Measurements from ENCODE around the gene OOSP2. TPM values are rescaled to one million over a fixed set of nuclear protein-coding genes. Genes with fewer than 3 reads are reported as not detected.
"Not testable (repeated sequence)": the region's sequence is repeated elsewhere in the genome, so short reads cannot be mapped to it uniquely, and the experiment has no call there.

The OOSP2 gene
- total RNA-seq, 4 donors from 2014 or later, result not detected

DNA sequence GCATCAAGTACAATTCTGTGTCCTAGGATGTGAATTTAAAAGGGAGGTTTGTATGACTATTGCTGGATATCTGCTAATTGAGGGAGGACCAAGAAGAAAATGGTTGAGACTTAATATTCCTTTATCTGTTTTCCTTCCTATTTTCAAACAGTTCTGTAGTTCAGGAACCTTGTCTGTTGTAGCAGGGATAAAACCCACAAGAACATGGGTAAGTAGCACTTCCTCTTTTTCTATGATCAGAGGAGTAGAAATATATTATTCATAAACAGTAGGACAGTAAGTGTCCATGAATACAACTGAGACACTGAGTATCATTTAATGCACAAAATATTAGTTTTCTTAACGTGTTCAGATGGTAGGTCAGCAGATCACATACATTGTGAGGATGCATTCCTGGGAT, 23.9 kb downstream of the OOSP2 start:
- intact Hi-C loops (cut with DNase I), result no loop called here
- DNase-seq (ENCODE audit: extremely low spot score), result no peak
- no peak overlapping the region for H3K4me3 ChIP-seq
- no peak overlapping the region for H3K27ac ChIP-seq (replicated peaks in 1 of 4)
- 29% methylated on average over 1 of the region's 1 CpG for WGBS
- H3K36me3 ChIP-seq, result no peaks in the 10 kb centered on the region
- no peaks in the 10 kb centered on the region for H3K4me1 ChIP-seq
- no peaks in the 10 kb centered on the region for H3K9me3 ChIP-seq
- H3K27me3 ChIP-seq, result no peaks in the 10 kb centered on the region
- TF ChIP-seq POLR2A (IDR thresholded peaks at IDR 0.05; ENCODE audit: low read depth) (no peak), POLR2AphosphoS5 (IDR thresholded peaks at IDR 0.05) (no peak), EP300 (IDR thresholded peaks at IDR 0.05) (no peak)
- TF ChIP-seq, protein P1, sequence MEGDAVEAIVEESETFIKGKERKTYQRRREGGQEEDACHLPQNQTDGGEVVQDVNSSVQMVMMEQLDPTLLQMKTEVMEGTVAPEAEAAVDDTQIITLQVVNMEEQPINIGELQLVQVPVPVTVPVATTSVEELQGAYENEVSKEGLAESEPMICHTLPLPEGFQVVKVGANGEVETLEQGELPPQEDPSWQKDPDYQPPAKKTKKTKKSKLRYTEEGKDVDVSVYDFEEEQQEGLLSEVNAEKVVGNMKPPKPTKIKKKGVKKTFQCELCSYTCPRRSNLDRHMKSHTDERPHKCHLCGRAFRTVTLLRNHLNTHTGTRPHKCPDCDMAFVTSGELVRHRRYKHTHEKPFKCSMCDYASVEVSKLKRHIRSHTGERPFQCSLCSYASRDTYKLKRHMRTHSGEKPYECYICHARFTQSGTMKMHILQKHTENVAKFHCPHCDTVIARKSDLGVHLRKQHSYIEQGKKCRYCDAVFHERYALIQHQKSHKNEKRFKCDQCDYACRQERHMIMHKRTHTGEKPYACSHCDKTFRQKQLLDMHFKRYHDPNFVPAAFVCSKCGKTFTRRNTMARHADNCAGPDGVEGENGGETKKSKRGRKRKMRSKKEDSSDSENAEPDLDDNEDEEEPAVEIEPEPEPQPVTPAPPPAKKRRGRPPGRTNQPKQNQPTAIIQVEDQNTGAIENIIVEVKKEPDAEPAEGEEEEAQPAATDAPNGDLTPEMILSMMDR (IDR thresholded peaks at IDR 0.05), result no peak

DNA sequence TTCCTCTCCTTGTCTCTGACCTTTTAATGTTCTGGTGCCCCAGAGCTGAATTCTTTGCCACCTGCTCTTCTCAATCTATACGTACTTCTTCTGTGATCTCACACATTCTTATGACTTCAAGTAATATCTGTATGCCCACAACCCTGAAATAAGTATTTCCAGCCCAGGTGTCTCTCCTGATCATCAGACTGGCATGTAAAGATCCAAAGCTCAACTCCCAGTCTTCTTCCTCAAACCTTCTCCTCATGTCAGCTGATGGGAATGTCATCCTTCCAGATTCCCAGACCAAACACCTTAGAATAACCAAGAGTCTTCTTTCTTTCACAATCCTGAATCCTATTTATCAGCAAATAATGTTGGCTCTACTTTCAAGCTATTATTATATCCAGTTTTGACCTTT, 25.6 kb downstream of the OOSP2 start:
- no peaks in the 10 kb centered on the region for H3K9me3 ChIP-seq
- H3K4me1 ChIP-seq, result no peaks in the 10 kb centered on the region
- 77% methylated on average over 1 of the region's 1 CpG for WGBS
- intact Hi-C loops (cut with DNase I), result no loop called here
- H3K27me3 ChIP-seq, result no peaks in the 10 kb centered on the region
- TF ChIP-seq POLR2AphosphoS5 (IDR thresholded peaks at IDR 0.05), result no peak
- H3K36me3 ChIP-seq, result no peaks in the 10 kb centered on the region
- DNase-seq (ENCODE audit: extremely low spot score), result no peak
- H3K27ac ChIP-seq (replicated peaks in 1 of 4), result no peak overlapping the region
- no peak overlapping the region for H3K4me3 ChIP-seq

DNA sequence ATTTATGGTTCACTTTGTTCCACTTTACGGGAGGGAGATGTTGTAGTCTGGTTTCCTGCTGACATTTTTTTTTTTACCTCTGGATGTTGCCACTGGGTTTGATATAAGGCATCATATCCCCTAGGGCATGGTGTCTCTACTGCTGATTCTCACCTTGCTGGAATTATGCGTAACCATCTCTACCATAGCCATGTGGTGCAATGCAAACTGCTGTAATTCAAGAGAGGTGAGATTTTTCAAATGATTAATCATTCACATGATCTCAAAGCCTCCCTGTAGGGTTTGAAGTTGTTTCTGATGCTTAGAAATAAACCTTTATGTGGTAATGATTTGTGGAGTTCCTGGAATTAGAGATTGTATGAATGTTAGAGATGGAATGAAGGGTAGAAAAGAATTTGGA, 29.2 kb downstream of the OOSP2 start:
- Histone ChIP-seq H3K27ac (replicated peaks in 1 of 4) (no peak overlapping the region), H3K9me3 (no peaks in the 10 kb centered on the region), H3K36me3 (no peaks in the 10 kb centered on the region), H3K4me1 (no peaks in the 10 kb centered on the region), H3K27me3 (no peaks in the 10 kb centered on the region), H3K4me3 (no peak overlapping the region)
- no peak for DNase-seq (ENCODE audit: extremely low spot score)
- TF ChIP-seq EP300 (IDR thresholded peaks at IDR 0.05) (no peak), POLR2AphosphoS5 (IDR thresholded peaks at IDR 0.05) (no peak), POLR2A (IDR thresholded peaks at IDR 0.05; ENCODE audit: low read depth) (no peak)
- TF ChIP-seq, protein P1 (IDR thresholded peaks at IDR 0.05), result no peak
- 79% methylated on average over 2 of the region's 2 CpGs for WGBS
- intact Hi-C loops (cut with DNase I), result no loop called here

DNA sequence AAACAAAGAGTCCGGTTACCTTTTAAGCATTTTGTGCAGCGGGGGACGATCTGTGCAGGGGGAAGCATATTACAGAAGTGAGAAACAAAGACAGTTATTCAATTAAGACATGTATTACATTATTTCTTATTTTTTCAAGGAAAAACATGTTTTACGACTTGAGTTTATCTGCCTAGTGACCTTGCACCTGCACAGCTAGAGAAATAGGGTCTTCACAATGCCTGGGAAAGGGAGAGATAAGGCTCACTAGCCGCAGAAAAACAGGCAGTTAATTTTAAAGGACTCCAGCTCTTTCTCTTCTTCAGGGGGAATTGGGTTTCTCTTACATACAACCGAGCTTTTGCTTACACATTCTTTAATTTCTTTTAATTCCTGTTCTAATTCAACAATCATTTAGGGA, 31.4 kb downstream of the OOSP2 start:
- H3K9me3 ChIP-seq; intact Hi-C loops (cut with DNase I); H3K36me3 ChIP-seq; H3K27me3 ChIP-seq; H3K27ac ChIP-seq (replicated peaks in 1 of 4); H3K4me1 ChIP-seq; DNase-seq (ENCODE audit: extremely low spot score); H3K4me3 ChIP-seq: not testable (repeated sequence)
- 88% methylated on average over 6 of the region's 6 CpGs for WGBS

DNA sequence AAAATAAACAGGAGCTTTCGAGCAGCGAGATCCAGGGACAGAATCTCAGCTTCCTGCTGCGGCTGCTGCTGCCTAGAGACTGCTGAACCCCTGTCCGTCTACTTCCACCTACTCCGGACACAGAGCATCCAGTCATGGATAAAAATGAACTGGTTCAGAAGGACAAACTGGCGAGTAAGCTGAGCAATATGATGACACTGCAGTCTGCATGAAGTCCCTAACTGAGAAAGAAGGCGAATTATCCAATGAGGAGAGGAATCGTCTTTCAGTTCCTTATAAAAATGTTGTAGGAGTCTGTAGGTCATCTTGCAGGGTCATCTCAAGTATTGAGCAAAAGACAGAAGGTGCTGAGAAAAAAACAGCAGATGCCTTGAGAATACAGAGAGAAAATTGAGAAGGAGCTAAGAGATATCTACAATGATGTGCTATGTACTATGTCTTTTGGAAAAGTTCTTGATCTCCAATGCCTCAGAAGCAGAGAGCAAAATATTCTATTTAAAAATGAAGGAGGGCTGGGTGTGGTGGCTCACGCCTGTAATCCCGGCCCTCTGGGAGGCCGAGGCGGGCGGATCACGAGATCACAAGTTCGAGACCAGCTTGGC, 37.1 kb downstream of the OOSP2 start:
- Histone ChIP-seq H3K36me3 (no peaks in the 10 kb centered on the region), H3K9me3 (peaks cover 0 to 10% (median 4%) of the 10 kb centered on the region in 4 donors), H3K27me3 (no peaks in the 10 kb centered on the region), H3K4me1 (no peaks in the 10 kb centered on the region), H3K4me3 (no peak overlapping the region), H3K27ac (replicated peaks in 1 of 4) (no peak overlapping the region)
- TF ChIP-seq, protein P1 (IDR thresholded peaks at IDR 0.05), result no peak
- TF ChIP-seq POLR2A (IDR thresholded peaks at IDR 0.05; ENCODE audit: low read depth) (no peak), POLR2AphosphoS5 (IDR thresholded peaks at IDR 0.05) (no peak), EP300 (IDR thresholded peaks at IDR 0.05) (no peak)
- 75% methylated on average over 15 of the region's 15 CpGs for WGBS
- DNase-seq (ENCODE audit: extremely low spot score), result no peak
- intact Hi-C loops (cut with DNase I), result no loop called here

DNA sequence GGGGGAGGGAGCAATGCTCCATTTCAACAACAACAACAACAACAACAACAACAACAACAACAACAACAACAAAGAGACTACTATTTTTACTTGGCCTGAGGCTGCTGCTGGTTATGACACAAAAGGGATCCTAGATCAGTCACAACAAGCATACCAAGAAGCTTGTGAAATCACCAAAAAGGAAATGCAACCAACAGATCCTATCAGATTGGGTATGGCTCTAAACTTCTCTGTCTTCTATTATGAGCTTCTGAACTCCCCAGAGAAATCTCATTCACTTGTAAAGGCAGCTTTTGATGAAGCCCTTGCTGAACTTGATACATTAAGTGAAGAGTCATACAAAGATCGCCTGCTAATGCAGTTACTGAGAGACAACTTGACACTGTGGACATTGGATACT, 37.8 kb downstream of the OOSP2 start:
- Histone ChIP-seq H3K4me3 (no peak overlapping the region), H3K36me3 (no peaks in the 10 kb centered on the region), H3K27ac (replicated peaks in 1 of 4) (no peak overlapping the region), H3K9me3 (peaks cover 0 to 10% (median 4%) of the 10 kb centered on the region in 4 donors), H3K4me1 (no peaks in the 10 kb centered on the region), H3K27me3 (no peaks in the 10 kb centered on the region)
- intact Hi-C loops (cut with DNase I), result no loop called here
- TF ChIP-seq, protein P1 (IDR thresholded peaks at IDR 0.05), result no peak
- TF ChIP-seq POLR2A (IDR thresholded peaks at IDR 0.05; ENCODE audit: low read depth) (no peak), EP300 (IDR thresholded peaks at IDR 0.05) (no peak), POLR2AphosphoS5 (IDR thresholded peaks at IDR 0.05) (no peak)
- 54% methylated on average over 1 of the region's 1 CpG for WGBS
- DNase-seq (ENCODE audit: extremely low spot score), result no peak

Measured in esophagus muscularis mucosa (tissue), 4 donors.